Measurements from ENCODE around the gene DRICH1.
A peak's percentile ranks its signal among the peaks of the same experiment; 100 is the strongest.

- TF ChIP-seq, protein P1, sequence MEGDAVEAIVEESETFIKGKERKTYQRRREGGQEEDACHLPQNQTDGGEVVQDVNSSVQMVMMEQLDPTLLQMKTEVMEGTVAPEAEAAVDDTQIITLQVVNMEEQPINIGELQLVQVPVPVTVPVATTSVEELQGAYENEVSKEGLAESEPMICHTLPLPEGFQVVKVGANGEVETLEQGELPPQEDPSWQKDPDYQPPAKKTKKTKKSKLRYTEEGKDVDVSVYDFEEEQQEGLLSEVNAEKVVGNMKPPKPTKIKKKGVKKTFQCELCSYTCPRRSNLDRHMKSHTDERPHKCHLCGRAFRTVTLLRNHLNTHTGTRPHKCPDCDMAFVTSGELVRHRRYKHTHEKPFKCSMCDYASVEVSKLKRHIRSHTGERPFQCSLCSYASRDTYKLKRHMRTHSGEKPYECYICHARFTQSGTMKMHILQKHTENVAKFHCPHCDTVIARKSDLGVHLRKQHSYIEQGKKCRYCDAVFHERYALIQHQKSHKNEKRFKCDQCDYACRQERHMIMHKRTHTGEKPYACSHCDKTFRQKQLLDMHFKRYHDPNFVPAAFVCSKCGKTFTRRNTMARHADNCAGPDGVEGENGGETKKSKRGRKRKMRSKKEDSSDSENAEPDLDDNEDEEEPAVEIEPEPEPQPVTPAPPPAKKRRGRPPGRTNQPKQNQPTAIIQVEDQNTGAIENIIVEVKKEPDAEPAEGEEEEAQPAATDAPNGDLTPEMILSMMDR (IDR thresholded peaks at IDR 0.05): peak; percentile 58 to 83 (median 73)
- no peak for TF ChIP-seq POLR2A (IDR thresholded peaks at IDR 0.05)
These were observed 40.8 kb downstream of the DRICH1 start for GRCh38 chr22:23591201-23591791.

Data from heart left ventricle (tissue), 13 donors.